GM12873 (cell line): ENCODE measurements around the gene CDKL5.

Experiments used
- TF ChIP-seq, protein P1 (sequence below): IDR thresholded peaks from 2 replicates; pipeline ENCODE4 v1.5.1; 2012; ENCODE audit warnings: low read depth, mild to moderate bottlenecking, moderate library complexity, low read length, control low read depth; ENCODE audit not compliant: insufficient read depth; ENCODE audit errors: missing control alignments

The CDKL5 gene

DNA sequence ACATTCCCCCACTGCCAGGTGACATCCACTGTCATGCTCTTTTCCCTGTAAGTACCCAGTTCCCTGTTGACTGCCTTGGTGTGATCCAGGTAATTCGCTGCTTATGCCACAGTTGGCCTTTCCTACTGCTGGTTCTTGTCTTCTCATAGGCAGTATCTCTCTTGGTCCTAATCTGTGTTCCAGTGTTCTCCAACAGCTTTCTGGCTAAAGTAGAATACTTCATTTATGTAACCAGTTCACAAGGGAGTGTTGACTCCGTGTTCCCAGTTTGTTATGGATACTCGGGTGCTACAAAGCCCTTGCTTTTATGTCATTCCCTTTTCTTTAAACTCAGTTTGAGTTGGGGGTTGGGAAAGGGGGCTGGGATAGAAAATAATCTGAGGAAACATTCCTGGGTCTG is 148.1 kb downstream of the CDKL5 start:
- TF ChIP-seq, protein P1, sequence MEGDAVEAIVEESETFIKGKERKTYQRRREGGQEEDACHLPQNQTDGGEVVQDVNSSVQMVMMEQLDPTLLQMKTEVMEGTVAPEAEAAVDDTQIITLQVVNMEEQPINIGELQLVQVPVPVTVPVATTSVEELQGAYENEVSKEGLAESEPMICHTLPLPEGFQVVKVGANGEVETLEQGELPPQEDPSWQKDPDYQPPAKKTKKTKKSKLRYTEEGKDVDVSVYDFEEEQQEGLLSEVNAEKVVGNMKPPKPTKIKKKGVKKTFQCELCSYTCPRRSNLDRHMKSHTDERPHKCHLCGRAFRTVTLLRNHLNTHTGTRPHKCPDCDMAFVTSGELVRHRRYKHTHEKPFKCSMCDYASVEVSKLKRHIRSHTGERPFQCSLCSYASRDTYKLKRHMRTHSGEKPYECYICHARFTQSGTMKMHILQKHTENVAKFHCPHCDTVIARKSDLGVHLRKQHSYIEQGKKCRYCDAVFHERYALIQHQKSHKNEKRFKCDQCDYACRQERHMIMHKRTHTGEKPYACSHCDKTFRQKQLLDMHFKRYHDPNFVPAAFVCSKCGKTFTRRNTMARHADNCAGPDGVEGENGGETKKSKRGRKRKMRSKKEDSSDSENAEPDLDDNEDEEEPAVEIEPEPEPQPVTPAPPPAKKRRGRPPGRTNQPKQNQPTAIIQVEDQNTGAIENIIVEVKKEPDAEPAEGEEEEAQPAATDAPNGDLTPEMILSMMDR: no peak

DNA sequence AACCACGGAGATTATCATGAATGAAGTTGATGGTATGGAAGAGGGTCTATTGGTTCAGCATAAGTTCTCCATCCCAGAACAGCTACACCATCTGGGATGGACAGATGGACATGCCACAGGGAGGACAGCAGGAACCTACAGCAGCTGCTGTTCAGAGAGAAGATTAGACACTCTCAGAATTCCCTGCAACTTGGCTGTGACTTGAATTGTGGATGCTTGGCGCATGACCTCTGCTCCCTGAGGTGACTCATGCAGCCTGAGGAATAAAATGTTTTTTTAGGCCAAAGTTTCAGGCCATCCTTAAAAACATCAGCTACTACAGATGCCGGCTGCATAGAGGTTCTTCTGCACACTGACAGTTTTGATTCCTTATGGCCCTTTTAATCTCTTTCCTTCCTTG is 149.2 kb downstream of the CDKL5 start:
- TF ChIP-seq, protein P1: no peak

DNA sequence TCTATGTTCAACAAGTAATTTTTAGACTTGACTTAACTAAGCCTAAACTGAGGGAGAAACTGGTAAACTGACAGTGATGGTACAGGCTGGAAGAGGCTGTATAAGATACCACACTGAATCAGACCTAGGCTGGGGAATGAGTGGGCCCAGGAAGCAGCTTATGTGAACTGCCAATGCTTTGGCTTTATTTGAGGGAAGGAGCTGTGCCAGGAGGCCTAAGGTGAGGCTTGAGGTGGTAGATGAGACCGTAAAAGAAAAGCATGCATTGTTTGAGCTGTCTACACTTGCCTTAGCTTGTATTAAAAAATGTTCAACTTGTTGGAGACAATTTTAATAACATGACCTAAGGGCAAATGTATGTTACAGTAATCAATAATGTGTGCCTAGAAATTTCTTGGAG is 150.3 kb downstream of the CDKL5 start:
- TF ChIP-seq, protein P1: no peak

DNA sequence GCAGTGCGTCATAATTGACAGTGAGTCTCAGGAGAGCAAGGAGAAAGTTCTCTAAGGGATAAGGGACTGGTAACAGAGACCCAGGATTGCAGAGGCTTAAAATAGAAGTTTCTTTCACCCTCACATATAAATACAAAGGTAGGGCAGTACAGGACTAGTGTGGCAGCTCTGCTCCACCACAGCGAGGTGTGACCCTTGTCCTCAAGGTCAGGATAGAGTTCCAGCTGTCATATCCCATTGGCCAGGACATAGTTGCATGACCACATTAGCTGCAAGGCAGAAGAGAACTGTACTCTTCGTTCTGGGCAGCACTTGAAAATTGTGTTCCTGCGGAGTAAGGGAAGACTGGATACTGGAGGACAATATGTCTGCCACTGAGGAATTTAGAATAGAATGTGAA is 152.0 kb downstream of the CDKL5 start:
- TF ChIP-seq, protein P1: no peak

DNA sequence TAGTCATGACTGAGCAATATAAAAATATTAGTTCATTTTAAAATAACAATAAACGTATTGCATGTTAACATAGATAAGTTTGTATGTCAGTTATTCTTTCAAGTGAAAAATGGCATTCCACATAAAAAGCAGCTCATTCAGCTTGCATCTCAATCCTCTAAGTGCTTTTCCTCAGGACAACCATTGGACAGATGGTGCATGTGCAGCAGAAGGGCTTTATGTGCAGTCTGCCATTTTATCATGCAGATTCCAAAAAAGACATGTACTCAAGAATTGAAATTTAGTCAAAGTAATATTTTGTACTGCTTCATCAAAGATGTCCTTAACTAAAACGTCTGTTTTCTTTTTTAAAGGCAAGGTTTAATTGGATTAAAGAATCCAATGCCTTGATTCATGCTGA is 153.1 kb downstream of the CDKL5 start:
- TF ChIP-seq, protein P1: no peak

DNA sequence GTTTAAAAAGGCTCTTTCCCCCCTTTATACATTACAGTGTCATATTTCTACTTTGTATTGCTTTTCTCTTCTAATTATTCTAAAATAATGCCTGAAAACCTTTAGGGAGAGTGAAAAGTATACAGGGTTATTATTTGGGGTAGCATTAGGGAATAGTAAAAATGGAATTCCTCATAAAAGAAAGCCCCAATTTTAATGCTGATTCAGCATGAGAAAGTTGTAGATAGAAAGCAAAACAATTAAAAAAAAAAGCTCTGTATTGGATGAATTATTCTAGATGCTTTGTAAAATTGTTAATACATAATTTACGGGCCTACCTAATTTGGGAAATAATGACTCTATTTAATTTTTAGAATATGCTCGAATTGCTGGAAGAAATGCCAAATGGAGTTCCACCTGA is 154.1 kb downstream of the CDKL5 start:
- TF ChIP-seq, protein P1: no peak

DNA sequence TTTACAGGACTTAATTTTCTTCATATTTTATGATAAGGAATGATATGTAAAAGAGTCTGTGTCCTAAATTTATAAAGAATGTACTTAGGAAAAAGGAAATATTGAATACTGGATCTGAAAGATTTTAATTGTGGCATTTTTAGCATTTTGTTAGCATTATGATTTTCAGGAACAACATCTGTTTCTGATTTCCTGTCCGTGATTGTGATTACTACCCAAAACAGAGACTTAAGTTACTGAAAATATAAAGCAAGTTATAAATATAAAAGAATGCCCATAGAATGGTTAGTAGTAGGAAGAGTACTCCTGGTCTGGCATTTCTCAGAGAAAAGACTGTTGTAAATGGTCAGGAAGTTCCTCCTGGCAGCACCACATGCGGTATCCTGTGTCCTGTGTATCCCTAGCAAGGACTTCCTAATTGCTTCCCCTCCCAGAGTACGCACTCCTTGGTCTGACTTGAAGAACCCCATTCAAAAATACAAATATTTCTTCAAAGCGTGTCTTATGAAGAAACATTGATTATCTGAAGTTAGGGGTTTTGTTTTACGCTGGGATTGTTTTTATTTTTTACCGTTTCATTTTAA is 157.6 kb downstream of the CDKL5 start:
- TF ChIP-seq, protein P1: no peak
